GM18907 (cell line): ENCODE results near the gene VSIR.

Experiments
- ATAC-seq: cut with Tn5 transposase; IDR thresholded peaks from one replicate; pipeline ENCODE4 v1.9.1; 2021; ENCODE audit warnings: mild to moderate bottlenecking, moderate library complexity; ENCODE audit not compliant: unreplicated experiment

The VSIR gene

GRCh38 chr10:71716426-71716825 lies 56.9 kb downstream of the VSIR start:
- ATAC-seq, result no peak

- no peak for ATAC-seq
Observed at GRCh38 chr10:71715860-71716259, 57.5 kb downstream of the VSIR start.

- ATAC-seq, result no peak
Observed at GRCh38 chr10:71715026-71715425, 58.3 kb downstream of the VSIR start.

GRCh38 chr10:71714592-71714991 lies 58.7 kb downstream of the VSIR start:
- ATAC-seq, result no peak

- no peak for ATAC-seq
Observed at GRCh38 chr10:71714031-71714410, 59.3 kb downstream of the VSIR start.

- ATAC-seq, result no peak
Observed at GRCh38 chr10:71713135-71714030, 59.9 kb downstream of the VSIR start.

GRCh38 chr10:71712572-71713134 lies 60.7 kb downstream of the VSIR start:
- no peak for ATAC-seq

GRCh38 chr10:71712170-71712569 lies 61.1 kb downstream of the VSIR start:
- ATAC-seq, result no peak

- no peak for ATAC-seq
Observed at GRCh38 chr10:71711052-71711623, 62.2 kb downstream of the VSIR start.

GRCh38 chr10:71710519-71710918 lies 62.8 kb downstream of the VSIR start:
- ATAC-seq, result no peak

GRCh38 chr10:71708897-71709882 lies 64.1 kb downstream of the VSIR start:
- no peak for ATAC-seq

- ATAC-seq, result no peak
Observed at GRCh38 chr10:71708301-71708703, 65.0 kb downstream of the VSIR start.

- no peak for ATAC-seq
Observed at GRCh38 chr10:71707240-71707789, 66.0 kb downstream of the VSIR start.

GRCh38 chr10:71706216-71707121 lies 66.9 kb downstream of the VSIR start:
- ATAC-seq, result no peak

GRCh38 chr10:71705582-71705981 lies 67.7 kb downstream of the VSIR start:
- ATAC-seq, result no peak

- no peak for ATAC-seq
Observed at GRCh38 chr10:71704816-71705215, 68.5 kb downstream of the VSIR start.

GRCh38 chr10:71703577-71703976 lies 69.7 kb downstream of the VSIR start:
- no peak for ATAC-seq

GRCh38 chr10:71701496-71702132 lies 71.7 kb downstream of the VSIR start:
- ATAC-seq, result no peak

GRCh38 chr10:71700731-71701368 lies 72.5 kb downstream of the VSIR start:
- no peak for ATAC-seq
